ENCODE data around the gene MAN2B1.

MAN2B1 gene

DNA sequence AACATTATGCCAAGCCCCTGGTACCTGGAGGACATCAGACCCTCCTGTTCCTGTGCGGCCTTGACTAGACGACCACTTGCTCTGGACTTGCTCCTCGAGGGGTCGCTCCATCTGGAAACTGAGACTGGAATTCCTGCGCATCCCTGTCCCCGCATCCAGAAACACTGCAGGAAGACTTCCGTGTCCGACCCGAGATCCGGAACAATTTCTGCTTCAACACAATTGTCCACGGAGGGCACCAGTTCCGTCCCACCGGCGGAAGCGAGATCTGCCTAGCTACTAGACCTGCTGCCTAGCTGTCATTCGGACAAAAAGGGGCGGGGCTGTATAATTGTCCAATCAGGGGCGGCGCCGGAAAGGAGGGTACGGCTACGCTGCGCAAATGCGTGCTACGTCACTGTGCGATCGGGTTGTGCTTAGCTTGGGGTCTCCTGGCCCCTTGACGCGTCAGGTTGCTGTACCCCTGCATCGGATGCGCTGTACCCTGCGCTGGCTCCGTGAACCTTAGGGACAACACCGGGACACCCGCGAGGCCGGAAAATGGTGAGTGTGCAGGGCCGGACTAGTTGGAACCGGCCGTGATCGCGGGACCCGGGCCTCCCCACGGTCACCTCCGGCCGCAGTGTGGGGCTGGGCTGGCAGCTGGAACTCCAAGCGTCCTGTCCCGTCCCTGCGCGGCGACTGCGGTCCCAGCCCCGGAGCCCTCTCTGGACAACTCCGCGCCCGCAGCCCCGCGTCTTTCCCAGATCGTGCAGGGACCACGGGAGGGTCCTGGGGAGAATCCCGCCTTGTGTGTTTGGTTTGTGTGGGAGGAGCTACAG lies 55.8 kb downstream of the MAN2B1 start, which contains the start of the genes ZNF490 and ZNF791:
Gene ZNF490 (minus strand): TSS at position 274 of the 821 bp plus-strand sequence. CDS start 133 bp downstream, at position 141.
Gene ZNF791 (plus strand): TSS at position 381 of the 821 bp plus-strand sequence. CDS start 160 bp downstream, at position 541.
- DNase-seq: peak; percentile 97

DNA sequence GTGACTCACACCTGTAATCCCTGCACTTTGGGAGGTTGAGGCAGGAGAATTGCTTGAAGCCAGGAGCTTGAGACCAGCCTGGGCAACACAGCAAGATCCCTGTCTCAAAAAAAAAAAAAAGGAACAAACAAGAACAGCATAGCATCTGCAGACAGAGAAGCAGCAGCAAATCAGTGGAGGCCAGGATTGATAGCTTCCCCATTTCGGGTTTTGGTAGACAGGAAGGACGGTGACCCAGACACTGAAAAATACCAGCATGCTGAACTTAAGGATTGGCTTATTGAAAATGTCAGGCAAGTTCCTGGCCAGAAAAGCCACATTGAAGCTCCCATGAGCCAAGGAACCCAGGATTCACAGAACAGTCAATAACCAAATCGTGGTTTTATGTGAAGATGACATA lies 58.9 kb downstream of the MAN2B1 start:
- DNase-seq: no peak

DNA sequence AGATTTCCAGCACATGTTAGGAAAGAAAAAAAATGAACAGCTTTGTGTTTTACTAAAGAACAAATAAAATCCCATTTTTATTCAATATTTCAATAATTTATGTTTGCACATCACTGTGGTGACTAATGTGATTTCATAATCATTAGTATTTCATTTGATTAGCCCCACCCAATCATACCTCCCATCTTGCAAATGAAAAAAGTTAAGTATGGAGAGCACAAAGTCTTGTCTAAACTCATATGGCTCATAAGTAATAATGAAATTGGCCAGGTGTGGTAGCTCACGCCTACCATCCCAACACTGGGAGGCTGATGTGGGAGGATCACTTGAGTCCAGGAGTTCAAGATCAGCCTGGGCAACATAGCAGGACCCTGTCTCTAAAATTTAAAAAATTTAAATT lies 59.7 kb downstream of the MAN2B1 start:
- no peak for DNase-seq

DNA sequence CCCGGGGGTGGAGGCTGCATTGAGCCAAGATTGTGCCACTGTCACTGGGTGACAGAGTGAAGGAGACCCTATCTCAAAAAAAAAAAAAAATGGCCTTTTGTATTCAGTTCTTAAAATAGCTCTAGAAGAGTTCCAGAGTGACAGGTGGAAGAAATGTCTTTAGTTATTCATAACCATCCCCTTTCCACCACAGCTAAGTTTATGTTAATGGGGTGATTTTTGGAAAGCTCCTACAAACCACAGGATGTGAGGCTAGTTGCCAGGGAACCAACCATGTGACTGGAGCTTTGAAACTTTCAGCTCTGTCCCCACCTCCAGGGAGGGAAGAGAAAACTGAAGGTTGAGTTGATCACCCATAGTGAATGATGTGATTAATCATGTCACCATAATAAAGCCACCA lies 62.8 kb downstream of the MAN2B1 start:
- DNase-seq: peak; percentile 51

DNA sequence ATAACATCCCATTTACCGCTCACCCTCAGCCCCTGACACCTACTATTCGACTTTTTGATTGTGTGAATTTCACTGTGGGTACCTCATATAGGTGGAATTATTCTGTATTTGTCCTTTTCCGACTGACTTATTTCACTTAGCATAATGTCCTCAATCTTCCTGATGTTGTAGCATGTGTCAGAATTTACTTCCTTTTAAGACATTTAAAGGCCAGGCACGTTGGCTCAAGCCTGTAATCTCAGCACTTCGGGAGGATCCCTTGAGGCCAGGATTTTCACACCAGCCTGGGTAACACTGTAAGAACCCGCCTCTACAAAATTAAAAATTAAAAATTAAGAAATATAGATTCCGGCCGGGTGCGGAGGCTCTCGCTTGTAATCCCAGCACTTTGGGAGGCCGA lies 68.9 kb downstream of the MAN2B1 start:
- DNase-seq: no peak

DNA sequence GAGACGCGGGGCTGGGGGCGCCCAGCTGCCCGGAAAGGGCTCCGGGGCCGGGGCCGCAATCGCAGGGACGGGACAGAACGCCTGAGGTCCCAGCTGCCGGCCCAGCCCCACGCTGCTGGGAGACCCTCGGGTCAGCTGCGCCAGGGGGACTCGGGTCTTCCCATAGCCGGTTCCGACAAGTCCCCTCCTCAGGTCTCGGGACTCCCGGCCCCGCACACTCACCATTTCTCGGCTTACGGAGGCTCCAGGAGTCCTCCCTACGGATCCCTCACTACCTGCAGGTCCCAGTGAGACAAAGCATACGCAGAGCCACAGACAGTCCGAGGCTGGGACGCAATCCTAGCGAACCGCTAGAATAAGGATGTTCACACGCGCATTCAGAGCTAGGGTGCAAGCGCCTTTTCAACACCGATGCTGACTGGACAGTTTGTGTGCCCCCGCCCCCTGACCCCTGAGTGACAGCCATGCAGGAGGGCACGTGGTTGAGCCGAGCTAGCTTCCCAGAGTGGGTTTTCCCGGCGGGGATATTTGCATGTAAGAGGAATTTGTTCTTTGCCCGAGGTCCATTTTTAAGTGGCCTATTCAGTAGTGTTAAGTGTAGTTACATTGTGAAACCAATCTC lies 69.5 kb downstream of the MAN2B1 start:
- DNase-seq: no peak

Data from activated naive CD4-positive, alpha-beta T cell treated with anti-CD3 and anti-CD28 coated beads, Interleukin-2, amount 50 U/mL, for 16 hours (primary cell).